Activated naive CD8-positive, alpha-beta T cell treated with anti-CD3 and anti-CD28 coated beads, Interleukin-2, amount 50 U/mL, for 24 hours (primary cell): ENCODE results near the gene CELF2.
A peak's percentile ranks its signal among the peaks of the same experiment; 100 is the strongest.

ENCODE experiments used
- ATAC-seq: fragments of 150-1000 bp; cut with Tn5 transposase; one replicate; pipeline ENCODE4 v1.10.0; 2021
- DNase-seq: peaks from one replicate; pipeline ENCODE4 v3.0.0; 2021
- H3K27ac Mint-ChIP-seq: one replicate; pipeline ENCODE4 v1.8.0; 2021; ENCODE audit warnings: mild to moderate bottlenecking, mixed read lengths
- H3K27me3 Mint-ChIP-seq: one replicate; pipeline ENCODE4 v1.8.0; 2021; ENCODE audit warnings: mixed read lengths
- H3K36me3 Mint-ChIP-seq: one replicate; pipeline ENCODE4 v1.8.0; 2021; ENCODE audit warnings: low read depth, mixed read lengths
- H3K4me1 Mint-ChIP-seq: one replicate; pipeline ENCODE4 v1.8.0; 2021; ENCODE audit warnings: mixed read lengths
- H3K4me3 Mint-ChIP-seq: one replicate; pipeline ENCODE4 v1.8.0; 2021; ENCODE audit warnings: mild to moderate bottlenecking, moderate library complexity, mixed read lengths
- H3K9me3 Mint-ChIP-seq: one replicate; pipeline ENCODE4 v1.8.0; 2021; ENCODE audit warnings: mixed read lengths

CELF2 gene

DNA sequence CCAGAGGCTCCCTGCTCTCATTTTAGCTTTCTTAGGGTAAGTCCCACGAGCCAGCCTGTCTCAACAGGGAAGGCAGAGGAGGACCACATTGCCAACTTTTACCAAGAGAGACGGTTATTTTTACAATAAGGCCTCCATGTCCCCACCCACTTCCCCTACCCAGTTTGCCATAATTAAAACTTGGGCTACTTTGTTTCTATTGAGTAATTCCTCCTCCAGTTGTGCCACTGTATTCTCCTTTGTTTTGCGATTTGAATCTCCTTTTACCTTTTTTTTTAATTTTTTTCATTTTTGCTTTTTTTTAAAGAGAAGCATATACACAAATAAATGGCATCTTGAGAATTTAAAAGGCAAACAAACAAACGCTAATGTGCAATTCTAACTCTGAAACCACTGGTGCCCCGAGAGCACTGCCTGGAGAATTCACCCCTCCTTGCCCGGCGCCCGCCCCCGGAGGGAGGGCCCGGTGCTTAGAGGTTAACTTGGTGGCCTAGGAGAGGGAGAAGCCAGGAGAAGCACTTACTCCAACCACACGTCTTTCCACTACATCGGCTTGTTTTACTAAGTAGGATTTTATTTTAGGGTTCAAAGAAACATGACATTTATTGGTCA lies 311.5 kb downstream of the CELF2 start:
- Mint-ChIP-seq H3K27ac (peak overlapping the region; percentile 61), H3K4me3 (no peak overlapping the region), H3K36me3 (peaks cover 62% of the 10 kb centered on the region), H3K27me3 (no peaks in the 10 kb centered on the region), H3K4me1 (peaks cover 51% of the 10 kb centered on the region), H3K9me3 (no peaks in the 10 kb centered on the region)
- DNase-seq (no peak), ATAC-seq (no peak)

DNA sequence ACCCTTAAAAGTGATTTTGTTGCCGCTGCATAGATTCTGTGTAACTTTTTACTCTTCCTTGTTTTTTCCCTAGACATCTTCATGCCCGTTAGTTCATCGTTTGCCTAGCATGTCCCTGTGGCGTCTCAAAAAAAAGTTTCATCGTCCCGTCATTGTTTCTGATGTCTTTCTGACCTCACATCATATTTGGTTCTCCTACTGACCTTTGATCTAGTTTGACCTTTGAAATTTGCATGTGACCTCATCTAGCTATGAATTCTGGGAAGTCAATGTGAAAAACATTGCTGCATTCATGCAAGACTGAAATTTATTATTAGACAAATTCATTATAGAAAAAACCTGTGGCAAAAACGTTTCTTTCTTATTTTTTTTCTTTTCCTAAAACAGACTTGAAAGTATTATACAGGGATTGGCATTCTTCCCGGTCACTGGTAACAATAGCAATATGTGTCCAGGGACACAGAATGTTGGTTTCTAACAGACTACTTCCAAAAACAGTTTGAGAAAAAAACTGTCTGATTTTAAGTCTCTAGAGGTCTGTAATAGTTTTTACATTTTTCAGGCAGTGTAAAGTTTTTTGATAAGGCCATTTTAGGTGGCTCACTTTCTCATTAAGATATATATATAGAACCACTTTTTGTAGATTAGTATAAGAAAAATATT lies 312.8 kb downstream of the CELF2 start:
- peak overlapping the region; percentile 74 for H3K27ac Mint-ChIP-seq

DNA sequence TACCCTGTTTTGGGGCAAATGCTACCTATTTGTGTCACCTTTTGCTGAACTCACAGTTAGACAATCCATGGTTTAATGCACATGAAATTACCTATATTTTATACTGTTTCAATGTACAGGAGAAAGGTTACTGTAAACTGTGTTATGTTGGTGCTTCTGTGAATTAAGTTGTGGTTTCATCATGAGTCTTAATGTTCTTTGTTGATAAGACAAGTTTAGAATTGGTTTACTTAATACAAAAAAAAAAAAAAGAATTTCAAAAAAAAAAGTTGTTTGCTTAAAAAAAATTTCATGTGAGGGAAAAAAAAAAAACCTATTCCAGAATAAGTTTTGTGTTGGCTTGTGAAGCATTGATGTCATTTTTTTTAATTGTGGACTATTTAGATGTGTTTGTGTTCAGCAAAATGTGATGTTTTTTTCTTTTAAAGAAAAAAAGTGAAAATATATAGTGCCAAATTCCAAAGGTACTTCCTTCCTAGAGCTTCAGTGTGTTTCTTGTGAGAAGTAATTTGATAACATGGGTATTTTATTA lies 313.4 kb downstream of the CELF2 start:
- Mint-ChIP-seq H3K9me3 (no peaks in the 10 kb centered on the region), H3K36me3 (peaks cover 53% of the 10 kb centered on the region), H3K4me1 (peaks cover 61% of the 10 kb centered on the region), H3K27me3 (no peaks in the 10 kb centered on the region), H3K27ac (no peak overlapping the region), H3K4me3 (no peak overlapping the region)
- DNase-seq (no peak), ATAC-seq (no peak)

More for the DNA sequence above, 312.8 kb downstream of the CELF2 start:
- H3K4me1 Mint-ChIP-seq = peaks cover 63% of the 10 kb centered on the region
- no peak for DNase-seq
- H3K4me3 Mint-ChIP-seq = no peak overlapping the region
- ATAC-seq = no peak
- no peaks in the 10 kb centered on the region for H3K9me3 Mint-ChIP-seq
- H3K36me3 Mint-ChIP-seq = peaks cover 59% of the 10 kb centered on the region
- H3K27me3 Mint-ChIP-seq = no peaks in the 10 kb centered on the region

DNA sequence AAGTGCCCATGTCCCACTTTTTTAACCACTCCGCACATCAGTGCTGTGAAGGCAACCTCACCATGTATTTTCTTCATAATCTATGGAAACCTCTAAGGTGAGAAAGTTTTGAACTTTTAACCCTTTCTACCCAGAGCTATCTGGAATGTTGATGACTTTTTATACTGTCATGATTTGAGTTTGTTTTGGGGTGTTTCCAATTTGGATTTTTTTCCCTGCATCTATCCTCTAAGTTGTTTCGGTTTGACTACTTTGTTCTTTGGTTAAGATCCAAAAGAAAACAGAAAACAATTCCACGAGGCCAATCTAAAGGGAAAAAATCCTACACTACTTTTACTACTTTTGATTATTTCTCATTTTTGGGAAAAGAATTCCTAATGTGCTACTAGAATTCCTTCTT lies 314.1 kb downstream of the CELF2 start:
- Mint-ChIP-seq H3K4me1 (peaks cover 60% of the 10 kb centered on the region), H3K27me3 (no peaks in the 10 kb centered on the region), H3K27ac (peak overlapping the region; percentile 25), H3K36me3 (peaks cover 52% of the 10 kb centered on the region), H3K9me3 (no peaks in the 10 kb centered on the region), H3K4me3 (no peak overlapping the region)
- DNase-seq (no peak), ATAC-seq (no peak)

DNA sequence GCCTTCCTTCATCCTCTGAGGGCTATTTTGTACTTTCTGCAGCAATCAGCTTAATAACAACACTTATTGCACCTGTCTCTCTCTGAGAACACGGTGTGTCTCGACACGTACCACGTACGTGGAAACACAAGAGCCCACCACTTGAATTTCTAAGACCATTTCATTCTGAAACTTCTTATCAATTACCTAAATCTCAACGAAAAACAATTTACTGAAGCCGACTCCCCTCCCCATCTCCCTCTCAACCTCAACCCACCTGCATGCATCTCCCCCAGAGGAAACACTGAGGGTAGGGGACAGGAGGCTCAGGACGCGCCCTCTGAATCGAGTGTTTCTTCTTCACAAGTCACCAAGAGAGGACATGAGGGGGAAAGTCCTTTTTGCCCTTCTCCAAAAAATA lies 315.2 kb downstream of the CELF2 start:
- DNase-seq (no peak), ATAC-seq (no peak)
- peaks cover 45% of the 10 kb centered on the region for H3K36me3 Mint-ChIP-seq
- H3K4me3 Mint-ChIP-seq = no peak overlapping the region
- H3K27ac Mint-ChIP-seq = peak overlapping the region; percentile 46
- no peaks in the 10 kb centered on the region for H3K27me3 Mint-ChIP-seq
- peaks cover 62% of the 10 kb centered on the region for H3K4me1 Mint-ChIP-seq
- no peaks in the 10 kb centered on the region for H3K9me3 Mint-ChIP-seq

DNA sequence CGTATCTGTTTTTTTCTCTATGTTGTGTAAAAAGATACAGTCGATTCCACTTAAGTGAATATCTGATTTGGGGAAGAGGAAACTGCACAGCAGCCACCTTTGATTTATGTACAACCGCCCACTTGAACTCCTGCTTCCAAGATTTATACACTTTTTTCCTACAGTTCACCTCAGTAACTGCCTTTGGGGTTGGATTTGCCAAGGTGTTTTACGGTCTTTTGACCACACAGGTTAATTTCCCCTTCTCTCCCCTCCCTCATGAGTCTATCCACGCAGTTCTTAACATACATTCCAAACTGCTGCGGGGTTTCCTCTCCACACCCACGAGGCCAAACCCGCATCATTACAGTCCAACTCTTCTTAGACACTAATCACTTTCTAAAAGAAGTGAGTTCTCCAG lies 316.8 kb downstream of the CELF2 start:
- ATAC-seq = no peak
- Mint-ChIP-seq H3K4me1 (peaks cover 53% of the 10 kb centered on the region), H3K9me3 (no peaks in the 10 kb centered on the region), H3K36me3 (peaks cover 37% of the 10 kb centered on the region), H3K27me3 (no peaks in the 10 kb centered on the region), H3K27ac (peak overlapping the region; percentile 57), H3K4me3 (no peak overlapping the region)
- no peak for DNase-seq

DNA sequence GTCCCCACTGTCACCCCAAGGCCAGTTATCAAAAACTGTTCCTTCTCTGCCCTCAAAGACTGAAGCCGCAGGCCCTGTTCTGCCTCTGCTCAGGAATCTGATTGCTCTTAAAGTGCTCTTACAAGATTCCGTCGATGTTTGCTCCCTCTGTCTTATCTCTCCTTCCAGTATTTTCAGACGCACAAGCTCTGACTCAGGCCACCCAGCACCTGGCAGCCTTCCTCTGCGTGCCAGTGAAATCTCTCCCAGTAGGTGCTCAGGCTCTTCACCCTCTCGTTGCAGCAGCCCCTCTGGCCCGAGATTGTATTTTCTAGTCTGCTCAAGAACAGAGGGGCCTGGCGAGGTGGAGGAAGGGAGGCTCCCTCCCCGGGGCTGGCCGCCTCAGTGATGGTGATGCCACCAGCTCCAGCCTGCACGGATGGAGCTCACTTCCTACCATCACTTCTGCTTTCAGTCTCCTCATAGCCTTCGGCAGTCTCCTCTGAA lies 317.5 kb downstream of the CELF2 start:
- peak; percentile 20 for ATAC-seq
- H3K4me1 Mint-ChIP-seq = peaks cover 48% of the 10 kb centered on the region
- DNase-seq = no peak
- H3K4me3 Mint-ChIP-seq = no peak overlapping the region
- H3K36me3 Mint-ChIP-seq = peaks cover 33% of the 10 kb centered on the region
- H3K27me3 Mint-ChIP-seq = no peaks in the 10 kb centered on the region
- no peaks in the 10 kb centered on the region for H3K9me3 Mint-ChIP-seq
- peak overlapping the region; percentile 71 for H3K27ac Mint-ChIP-seq

DNA sequence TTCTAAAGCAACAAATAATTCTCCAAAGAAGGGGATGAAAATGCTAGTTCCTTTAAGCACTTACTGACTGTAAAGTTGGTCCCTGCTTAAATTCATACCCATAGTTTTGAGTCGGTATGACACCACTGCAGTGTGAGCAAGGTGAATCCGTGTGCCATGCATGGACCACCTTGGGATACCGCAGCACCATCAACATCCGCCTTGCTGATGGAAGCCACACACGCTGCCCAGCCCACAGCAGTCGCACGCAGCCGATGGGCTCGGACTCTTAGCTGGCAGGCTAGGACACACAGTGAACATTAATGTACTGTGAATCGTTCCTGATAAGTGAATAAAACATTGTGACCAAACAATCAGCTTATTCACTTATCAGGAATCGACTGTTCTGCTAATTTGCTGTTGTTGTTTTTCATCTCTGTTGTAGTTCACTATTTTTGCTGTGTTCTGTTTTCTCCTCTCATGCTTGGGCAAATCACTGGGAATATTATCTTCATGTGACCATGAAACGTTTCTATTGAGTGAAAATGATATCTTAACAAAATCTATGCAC lies 318.3 kb downstream of the CELF2 start:
- ATAC-seq = no peak
- Mint-ChIP-seq H3K9me3 (no peaks in the 10 kb centered on the region), H3K27me3 (no peaks in the 10 kb centered on the region), H3K4me1 (peaks cover 43% of the 10 kb centered on the region), H3K36me3 (peaks cover 30% of the 10 kb centered on the region), H3K27ac (no peak overlapping the region), H3K4me3 (no peak overlapping the region)
- no peak for DNase-seq

DNA sequence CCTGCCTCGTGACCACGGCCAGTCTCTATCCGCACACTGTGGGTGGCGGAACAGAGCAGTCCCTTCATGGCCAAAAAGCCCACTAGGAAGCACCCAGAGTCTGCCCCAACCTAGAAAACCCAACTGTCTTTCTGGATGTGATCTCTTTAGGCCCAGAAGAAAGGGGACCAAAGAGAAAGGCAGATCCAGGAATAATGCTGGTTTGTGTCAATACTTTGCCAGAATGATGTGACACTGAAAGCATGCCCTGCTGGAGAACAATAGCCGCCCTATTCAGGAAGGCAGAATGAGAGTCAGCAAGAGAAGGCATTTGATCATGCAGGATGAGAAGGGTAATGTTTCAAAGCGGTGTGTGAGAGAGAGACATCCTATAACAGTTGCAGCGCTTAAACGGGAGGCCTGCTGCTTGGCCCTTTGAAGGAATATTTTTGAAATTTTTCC lies 319.1 kb downstream of the CELF2 start:
- Mint-ChIP-seq H3K4me1 (peaks cover 39% of the 10 kb centered on the region), H3K27ac (peak overlapping the region; percentile 55), H3K36me3 (peaks cover 27% of the 10 kb centered on the region), H3K4me3 (peak overlapping the region; percentile 60), H3K27me3 (no peaks in the 10 kb centered on the region), H3K9me3 (no peaks in the 10 kb centered on the region)
- ATAC-seq (no peak), DNase-seq (no peak)

DNA sequence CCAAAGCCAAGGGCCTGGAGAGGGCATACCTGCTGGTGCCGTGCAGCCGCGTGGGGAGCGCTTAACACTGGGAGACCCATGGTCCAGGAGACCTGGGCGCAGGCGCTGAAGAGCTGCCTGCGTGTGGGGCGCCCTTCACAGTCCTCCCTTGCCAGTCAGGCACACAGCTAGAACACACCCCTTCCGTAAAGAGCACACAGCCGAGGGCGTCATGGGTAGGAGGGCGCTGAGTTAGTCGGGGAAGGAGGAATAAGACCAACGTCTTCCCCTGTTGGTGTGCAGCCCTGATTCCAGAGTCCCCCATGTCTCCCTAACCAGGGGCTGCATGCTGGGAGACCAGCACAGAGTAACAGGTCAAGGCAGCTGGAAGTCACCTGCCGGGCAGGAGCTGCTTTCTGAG lies 319.8 kb downstream of the CELF2 start:
- peak; percentile 67 for ATAC-seq
- no peak overlapping the region for H3K27ac Mint-ChIP-seq
- H3K4me1 Mint-ChIP-seq = peaks cover 32% of the 10 kb centered on the region
- peak; percentile 24 for DNase-seq
- H3K9me3 Mint-ChIP-seq = no peaks in the 10 kb centered on the region
- no peak overlapping the region for H3K4me3 Mint-ChIP-seq
- no peaks in the 10 kb centered on the region for H3K27me3 Mint-ChIP-seq
- H3K36me3 Mint-ChIP-seq = peaks cover 21% of the 10 kb centered on the region

DNA sequence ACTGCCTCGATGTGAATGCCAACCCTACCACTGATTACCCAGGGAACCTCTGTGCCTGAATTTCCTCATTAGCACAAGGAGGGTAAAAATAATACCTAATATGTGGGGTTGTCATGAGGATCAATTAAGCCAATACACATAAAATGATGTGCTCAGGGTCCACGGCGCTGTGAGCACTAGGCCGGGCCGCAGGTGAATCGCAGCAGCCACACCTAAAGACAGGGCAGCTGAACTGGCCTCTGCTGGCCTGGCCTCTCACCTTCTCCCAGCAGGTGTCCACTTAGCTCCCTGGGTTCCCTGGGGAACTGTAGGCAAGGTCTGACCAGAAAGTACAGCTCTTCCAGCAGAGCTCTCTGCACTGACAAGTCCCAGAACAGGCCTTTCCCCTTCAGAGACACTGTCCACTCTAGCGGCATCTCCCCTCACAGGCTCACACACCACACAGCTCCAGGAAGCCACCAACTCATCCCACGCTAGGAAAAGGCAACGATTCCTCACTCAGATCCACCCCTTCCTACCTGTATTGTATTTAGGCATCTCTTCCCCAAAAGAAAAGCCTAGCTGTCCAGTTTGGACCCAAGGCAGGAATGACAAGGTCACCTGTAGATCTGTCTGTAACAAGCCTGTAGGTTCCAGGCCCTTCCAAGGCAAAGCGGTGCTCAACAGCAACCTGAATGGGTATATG lies 320.6 kb downstream of the CELF2 start:
- Mint-ChIP-seq H3K36me3 (peaks cover 16% of the 10 kb centered on the region), H3K4me1 (peaks cover 25% of the 10 kb centered on the region), H3K9me3 (no peaks in the 10 kb centered on the region), H3K27ac (peak overlapping the region; percentile 66), H3K4me3 (no peak overlapping the region), H3K27me3 (no peaks in the 10 kb centered on the region)
- DNase-seq (no peak), ATAC-seq (no peak)

DNA sequence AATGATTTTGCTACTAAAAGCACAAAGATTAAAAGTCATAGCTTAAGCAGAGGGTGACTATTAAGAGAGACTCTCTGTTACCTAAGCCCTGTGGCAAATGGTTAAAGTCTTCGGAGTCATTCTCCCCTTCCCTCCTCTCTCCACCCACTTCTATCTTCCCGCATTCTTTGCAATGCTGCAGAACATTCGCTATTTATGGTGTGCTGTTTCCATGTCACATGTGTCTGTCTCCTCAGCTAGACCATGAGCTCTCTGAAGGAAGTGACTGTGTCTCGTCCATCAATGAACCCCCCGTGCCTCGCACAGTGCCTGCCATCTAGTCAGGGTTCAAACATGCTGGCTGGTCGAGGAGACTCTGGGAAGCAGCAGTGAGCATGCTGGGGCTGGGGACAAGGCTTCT lies 321.3 kb downstream of the CELF2 start:
- DNase-seq = no peak
- H3K9me3 Mint-ChIP-seq = no peaks in the 10 kb centered on the region
- no peaks in the 10 kb centered on the region for H3K27me3 Mint-ChIP-seq
- no peak overlapping the region for H3K27ac Mint-ChIP-seq
- peaks cover 20% of the 10 kb centered on the region for H3K4me1 Mint-ChIP-seq
- peaks cover 12% of the 10 kb centered on the region for H3K36me3 Mint-ChIP-seq
- ATAC-seq = no peak
- no peak overlapping the region for H3K4me3 Mint-ChIP-seq

DNA sequence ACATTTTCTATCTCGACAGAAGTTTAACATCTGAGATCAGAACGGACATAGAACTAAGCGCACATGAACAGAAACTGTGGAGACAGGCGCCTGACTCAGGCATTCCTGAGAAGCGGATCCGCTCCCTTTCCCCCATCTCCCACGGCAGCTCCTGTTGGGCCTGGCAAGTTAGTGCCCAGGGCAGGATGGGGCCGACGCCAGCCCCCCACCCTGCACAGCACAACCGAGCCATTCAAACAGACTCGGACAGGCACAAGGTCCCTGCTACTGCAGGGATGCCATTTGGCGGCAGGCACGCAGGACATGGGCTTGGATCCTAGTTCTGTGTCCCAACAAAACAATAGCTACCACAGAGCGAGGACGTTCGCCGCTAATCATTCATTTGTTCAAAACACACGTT lies 322.0 kb downstream of the CELF2 start:
- peaks cover 16% of the 10 kb centered on the region for H3K4me1 Mint-ChIP-seq
- H3K9me3 Mint-ChIP-seq = no peaks in the 10 kb centered on the region
- no peak for ATAC-seq
- no peak overlapping the region for H3K27ac Mint-ChIP-seq
- H3K4me3 Mint-ChIP-seq = no peak overlapping the region
- peaks cover 6% of the 10 kb centered on the region for H3K36me3 Mint-ChIP-seq
- no peaks in the 10 kb centered on the region for H3K27me3 Mint-ChIP-seq
- DNase-seq = no peak

DNA sequence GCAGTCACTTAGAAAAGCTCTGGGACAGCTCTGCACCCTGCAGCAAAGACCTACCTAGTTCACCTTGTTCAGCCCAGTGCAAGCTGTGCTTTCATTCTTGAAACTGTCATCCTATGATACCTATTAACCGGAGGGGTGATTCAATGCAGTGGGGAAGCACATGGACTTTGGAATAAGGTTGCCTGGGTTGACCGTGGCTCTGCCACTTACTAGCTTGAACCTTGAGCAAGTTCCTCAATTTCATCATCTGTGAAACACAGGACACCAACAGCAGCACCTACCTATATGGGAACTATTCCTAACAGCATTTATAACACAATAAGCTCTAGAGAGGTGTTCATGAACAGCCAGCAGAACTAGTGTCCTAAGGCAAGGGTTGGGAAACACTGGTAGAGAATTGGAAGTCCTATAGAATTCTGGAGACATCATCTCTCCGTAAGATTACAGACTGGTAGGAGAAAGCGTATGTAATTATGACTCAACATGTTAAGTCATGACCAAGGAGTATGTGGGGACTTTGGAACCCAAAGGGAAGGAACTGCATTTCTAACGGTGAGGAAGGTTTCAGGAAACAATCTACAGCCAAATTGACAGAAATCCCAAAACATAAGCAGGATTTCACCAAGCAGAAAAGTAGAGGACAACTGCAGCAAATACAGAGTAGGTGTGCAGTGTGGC lies 323.8 kb downstream of the CELF2 start:
- Mint-ChIP-seq H3K4me1 (peaks cover 7% of the 10 kb centered on the region), H3K27me3 (no peaks in the 10 kb centered on the region), H3K4me3 (no peak overlapping the region), H3K36me3 (no peaks in the 10 kb centered on the region), H3K9me3 (no peaks in the 10 kb centered on the region), H3K27ac (no peak overlapping the region)
- no peak for DNase-seq
- no peak for ATAC-seq
